Activated T-cell treated with anti-CD3 and anti-CD28 coated beads for 24 hours (primary cell): ENCODE data around the gene CCDC142.

ENCODE experiments used
- DNase-seq: peaks from one replicate; pipeline ENCODE4 v3.0.0-alpha.2; 2020; ENCODE audit warnings: low read depth

Gene CCDC142

DNA sequence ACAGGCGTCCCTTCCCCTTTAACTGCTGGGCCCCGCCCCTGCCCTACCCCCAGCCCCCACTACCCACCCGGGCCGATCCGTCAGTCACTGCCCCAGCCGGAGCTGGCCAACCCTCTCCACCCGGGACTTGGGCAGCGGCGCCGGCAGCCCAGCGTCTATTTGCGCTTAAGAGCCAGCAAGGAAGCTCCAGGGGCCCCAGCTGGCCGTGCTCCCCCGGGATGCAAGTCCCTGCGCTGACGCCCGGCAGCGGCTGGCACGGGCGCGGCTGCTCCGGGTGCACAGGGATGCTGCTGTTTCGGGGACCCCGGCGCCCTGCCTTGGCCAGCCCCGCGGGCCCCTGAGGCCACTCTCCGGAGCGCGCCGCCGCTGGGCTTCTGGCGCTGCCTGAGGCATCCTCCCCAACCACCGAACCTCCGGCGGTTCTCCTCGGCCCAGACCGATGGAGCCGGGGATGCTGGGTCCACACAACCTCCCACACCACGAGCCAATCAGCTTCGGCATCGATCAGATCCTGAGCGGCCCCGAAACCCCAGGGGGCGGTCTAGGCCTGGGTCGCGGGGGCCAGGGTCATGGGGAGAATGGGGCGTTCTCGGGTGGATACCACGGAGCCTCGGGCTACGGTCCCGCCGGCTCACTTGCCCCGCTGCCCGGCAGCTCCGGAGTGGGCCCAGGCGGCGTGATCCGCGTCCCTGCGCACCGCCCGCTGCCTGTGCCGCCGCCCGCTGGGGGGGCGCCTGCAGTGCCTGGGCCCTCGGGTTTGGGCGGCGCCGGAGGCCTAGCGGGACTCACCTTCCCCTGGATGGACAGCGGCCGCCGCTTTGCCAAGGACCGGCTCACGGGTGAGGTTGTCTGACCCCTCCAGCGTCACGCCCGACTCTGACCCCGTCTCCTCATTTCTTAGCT lies 31.8 kb upstream of the CCDC142 start, which contains the start of gene TLX2:
TLX2 (plus strand) TSS at position 83 of the 903 bp plus-strand sequence; CDS start at position 440, 357 bp downstream.
- no peak for DNase-seq

DNA sequence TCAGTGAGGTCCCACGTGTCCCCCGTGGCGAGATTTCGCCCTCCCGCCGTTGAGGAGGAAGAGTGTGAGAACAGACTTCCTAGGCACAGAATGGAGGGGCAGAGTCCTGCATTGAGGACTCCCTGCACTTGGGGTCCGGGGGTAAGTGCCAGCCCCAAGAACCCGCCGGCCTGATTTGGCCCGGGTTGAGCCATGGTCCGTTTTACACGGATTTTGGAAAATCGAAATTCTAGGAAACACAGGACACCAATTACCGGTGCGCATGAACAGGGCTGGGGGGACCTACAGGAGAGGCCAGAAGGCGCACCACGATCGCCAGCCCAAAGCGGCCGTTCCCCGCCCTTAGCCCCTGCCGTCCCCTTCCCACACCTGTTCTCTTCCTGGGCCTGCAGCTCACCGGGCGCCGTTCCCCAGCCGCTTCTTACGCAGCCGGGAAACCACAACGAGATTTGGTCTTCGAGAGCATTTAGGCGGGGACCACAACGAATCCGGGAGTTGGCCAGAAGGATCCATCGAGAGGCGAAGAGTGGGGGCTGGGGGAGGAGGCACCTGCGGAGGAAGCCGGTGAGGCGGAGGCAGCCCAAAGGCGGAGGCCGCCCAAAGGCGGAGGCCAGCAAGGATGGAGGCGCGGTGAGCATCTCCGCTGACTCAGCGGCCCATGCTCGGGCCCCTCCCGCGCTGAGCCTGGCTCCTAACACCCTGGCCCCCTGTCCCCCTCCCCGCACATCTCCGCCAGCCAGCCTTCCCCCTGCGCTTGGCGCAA lies 31.0 kb upstream of the CCDC142 start:
- no peak for DNase-seq

DNA sequence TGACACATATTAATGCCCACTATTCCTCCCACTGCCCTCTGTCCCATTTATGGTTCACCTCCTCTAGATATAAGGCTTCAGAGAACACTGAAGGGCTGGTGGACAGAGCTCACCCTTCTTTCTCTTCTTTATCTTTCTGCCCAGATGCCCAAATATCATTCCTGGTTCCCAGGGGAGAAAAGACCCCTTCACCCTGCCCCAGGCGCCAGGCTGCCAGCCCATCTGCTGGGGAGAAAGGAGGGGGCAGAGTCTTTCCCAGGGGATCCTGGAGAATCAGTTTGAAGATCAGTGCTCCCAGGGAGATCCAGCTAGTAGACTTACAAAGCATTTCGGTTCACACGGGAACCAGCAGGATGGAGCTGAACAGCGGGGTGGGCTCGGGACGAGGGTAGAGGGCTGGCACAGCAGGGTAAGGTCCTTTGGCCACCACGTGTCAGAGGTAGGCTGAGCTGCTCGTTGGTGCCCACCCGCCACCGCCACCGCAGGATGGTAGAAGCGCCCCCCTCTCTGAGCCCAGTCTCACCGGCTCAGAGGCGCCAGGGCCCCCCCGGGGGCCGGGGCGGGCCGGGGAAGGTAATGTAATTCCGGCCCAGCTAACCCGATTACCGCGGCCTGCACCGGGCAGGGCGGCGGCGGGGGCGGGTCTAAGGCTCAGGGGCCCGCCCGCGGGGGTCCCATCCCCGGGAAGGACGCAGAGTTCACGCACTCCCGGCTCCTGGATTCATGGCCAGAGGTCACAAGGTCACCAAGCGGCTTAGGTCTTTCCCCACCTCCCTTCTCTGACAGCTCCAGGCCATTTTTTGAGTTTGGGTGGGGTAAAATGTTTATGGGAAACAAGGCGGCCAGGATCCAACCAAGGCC lies 30.2 kb upstream of the CCDC142 start:
- no peak for DNase-seq

DNA sequence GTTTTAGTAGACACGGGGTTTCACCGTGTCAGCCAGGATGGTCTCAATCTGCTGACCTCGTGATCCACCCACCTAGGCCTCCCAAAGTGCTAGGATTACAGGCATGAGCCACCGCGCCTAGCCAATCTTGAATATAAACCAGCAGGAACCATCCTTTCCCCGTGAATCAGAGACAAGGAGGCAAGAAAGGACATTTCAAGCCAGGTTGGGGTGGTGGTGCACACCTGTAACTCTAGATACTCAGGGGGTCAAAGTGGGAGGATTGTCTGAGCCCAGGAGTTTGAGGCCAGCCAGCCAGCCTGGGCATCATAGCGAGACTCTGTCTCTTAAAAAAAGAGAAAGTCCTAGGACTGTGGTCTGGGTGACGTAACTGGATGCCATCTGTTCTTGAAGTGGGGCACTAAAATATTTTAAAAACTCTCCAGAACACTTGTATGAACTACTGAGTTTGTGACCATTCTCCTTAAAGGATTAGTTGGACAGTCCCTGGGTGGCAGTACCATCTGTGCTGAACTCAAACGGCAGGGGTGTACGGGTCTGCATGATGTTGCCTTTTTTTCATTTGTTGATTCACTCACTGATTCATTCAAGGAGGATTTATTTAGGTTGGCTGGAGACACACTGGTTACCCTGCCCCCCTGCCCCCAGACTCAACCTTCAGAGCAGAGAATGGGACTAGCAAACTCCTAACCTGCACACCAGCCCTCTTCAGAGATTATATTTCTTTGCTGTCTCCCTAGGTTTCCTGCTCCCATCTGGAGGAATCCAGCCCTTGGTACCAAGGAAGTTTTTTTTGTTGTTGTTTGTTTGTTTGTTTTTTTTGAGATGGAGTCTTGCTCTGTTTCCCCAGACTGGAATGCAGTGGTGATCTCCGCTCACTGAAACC lies 28.5 kb upstream of the CCDC142 start:
- DNase-seq = no peak

DNA sequence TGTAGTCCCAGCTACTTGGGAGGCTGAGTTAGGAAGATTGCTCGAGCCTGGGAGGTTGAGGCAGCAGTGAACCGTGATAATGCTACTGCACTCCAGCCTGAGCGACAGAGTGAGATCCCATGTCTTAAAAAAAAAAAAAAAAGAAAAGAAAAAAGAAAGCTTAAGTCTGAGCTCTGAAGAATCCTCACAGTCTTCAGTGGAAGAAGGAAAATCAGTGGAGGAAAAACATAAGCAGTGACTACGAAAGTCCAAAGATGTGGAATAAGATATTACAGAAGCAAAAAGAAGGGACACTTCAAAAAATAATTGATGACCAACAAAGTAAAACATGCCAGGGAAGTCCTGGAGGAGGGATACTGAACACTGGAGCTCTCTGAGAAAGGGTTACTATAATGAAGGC lies 27.5 kb upstream of the CCDC142 start:
- no peak for DNase-seq

DNA sequence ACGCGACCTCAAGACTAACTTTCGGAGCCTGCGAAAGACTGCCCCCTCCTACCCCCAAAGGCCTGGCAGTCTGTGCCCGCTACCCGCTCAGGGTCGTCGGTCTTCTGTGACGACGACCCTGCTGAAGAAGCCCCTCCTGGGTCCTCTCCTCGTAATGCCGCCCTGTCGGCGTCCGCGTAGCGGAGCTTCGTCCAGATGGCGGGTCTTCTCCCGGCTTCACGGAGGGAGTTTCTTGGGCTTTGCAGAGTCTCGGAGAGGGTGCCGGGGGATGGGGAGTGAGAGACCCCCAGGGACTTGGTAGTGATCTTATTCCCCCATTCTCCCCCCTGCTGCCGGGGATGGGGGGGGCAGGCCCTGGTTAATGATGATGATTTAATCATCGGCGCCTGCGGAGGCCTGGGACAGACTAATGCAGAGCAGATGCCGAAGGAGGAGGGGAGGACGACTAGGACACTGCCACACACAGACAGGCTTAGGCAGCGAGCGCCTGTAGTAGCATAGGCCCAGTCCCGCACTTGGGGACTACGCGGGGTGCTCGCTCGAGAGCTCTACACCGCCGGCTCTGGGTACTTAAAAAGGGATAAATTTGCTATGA lies 25.2 kb upstream of the CCDC142 start:
- DNase-seq = no peak

DNA sequence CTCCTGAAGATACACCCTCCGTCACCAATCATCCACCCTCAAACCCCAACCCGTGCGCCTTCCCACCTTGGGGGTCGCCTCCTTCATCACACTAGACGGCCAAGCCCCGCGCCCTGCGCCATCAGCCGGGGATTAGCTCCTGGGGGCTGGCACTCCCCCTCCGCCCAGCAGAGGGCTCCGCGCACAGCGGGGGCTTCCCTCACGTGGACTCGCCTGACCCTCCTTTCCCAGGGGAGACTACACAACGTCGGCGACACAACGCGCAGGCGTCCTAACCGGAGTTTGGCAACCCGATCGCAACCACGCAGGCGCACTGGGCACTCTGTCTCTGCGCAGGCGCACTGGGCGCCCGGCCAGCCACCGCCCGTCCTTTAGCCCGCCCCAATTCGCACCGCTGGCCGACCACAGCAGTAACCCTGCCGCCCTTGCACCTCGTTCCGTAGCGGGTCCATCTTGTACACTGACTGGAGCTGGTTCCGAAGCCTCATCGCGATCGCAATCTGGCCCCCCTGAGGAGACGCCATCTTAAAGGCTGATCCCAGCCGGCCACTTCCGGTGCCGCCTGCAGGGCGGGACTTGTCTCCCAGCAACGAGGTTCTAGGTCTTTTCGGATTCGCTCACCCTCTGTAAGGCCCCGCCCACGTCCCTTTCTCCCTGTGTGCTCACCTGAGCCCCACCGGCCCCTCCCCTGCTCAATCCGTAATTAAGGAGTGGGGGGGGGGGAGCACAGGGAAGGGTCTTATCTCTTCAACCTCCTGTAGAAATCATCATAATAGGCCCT lies 24.5 kb upstream of the CCDC142 start, which contains the start of gene PCGF1:
PCGF1 (minus strand) TSS at position 551 of the 781 bp plus-strand sequence; CDS start at position 524, 27 bp downstream.
- peak; percentile 99 for DNase-seq

DNA sequence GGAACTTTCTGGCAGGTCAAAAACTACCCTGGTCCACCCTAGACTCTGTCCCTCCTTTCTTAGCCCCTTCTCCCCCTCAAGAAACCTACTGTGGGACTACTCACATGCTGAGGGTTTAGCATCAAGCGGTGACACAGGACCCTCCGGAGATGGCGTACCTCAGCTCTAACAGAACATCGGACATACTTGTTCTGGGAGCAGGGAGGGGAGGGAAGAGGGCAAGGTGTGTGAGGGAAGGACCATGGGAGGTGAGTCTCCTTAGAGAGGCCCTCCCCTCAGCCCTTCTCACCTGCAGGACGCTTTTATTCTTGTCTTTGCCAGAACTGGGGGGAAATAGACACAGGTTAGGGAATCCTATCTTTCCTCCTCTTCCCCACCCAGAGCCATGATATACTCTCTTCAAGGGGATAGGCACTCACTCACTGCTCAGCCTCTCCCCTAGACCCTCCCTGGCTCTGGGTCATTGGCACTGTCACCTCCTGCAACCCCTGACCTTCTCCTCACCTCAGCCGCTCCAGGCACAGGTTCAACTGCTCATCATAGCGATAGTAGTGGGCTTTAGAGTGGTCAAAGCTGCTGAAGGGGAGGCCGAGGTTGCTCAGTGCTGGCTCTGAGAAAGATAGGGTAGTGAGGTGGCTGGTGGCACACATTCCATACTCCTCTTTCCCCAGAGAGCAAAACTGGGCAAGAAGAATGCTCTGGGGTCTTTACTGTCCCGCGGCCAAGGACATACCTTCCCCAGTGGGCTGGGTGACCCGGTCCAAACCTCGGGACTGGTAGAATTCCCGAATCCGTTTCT lies 22.8 kb upstream of the CCDC142 start:
- DNase-seq = no peak

DNA sequence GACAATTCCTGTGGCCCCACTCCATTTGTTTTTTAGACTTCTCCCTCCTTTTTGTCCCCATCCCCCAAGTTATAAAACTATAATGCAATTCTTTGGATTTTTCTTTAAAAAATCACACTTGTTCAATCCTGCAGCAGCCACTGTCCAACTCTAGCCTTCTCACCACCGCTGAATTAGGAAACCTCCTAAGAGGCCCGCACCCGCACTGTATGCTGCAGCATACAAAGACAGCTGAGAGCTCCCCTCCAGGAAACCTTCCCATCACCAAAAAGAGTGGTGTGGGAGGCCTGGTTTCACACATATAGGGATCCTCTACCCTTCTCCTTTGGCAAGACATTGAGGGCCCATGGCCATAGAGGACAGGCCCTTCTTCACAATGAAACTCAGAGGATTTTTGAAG lies 21.8 kb upstream of the CCDC142 start:
- no peak for DNase-seq

DNA sequence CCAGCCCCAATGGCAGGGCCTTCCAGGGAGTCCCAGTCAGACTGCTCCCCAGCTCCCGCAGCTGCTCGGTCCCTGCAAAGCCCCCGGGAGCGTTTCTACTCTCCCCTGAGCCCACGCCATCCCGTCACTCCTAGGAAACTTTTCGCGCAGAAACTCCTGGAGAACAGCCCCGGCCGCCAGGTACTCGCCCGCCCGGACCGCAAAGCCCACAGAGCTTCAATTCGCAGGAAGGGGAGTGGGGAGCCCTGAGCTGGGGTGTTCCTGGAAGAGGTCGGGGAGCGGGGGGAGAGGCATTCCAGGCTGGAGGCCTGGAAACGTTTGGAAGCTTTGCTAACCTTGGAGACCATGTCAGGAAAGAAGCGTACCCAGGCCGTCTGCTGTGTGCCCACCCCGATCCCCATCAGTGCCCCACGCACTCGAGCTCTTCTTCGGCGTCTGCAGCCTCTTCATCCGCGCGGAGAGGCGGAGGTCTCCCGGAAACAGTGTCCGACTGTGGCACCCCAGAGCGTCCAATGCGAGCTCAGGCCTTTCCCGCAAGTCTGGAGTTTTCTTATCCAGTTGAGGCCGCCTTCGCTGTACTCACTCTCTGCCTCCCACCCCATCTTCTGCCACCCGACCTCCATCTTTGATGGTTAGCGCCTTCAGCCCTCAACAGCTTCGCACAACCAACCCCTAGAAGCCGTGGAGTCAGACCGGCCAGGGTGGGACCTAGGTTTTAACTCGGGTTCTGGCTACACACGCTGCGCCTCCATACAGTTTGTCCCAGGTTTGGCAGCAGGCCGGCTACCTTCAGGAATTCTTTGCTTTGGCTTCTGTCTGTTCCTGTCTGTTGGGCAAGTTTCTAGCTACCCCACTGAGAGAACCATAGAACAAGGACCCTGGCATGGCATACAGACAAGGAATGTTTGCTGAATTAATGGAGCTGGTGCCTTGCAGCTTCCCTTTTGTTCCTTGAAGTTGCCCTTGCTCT lies 21.0 kb upstream of the CCDC142 start:
- no peak for DNase-seq

DNA sequence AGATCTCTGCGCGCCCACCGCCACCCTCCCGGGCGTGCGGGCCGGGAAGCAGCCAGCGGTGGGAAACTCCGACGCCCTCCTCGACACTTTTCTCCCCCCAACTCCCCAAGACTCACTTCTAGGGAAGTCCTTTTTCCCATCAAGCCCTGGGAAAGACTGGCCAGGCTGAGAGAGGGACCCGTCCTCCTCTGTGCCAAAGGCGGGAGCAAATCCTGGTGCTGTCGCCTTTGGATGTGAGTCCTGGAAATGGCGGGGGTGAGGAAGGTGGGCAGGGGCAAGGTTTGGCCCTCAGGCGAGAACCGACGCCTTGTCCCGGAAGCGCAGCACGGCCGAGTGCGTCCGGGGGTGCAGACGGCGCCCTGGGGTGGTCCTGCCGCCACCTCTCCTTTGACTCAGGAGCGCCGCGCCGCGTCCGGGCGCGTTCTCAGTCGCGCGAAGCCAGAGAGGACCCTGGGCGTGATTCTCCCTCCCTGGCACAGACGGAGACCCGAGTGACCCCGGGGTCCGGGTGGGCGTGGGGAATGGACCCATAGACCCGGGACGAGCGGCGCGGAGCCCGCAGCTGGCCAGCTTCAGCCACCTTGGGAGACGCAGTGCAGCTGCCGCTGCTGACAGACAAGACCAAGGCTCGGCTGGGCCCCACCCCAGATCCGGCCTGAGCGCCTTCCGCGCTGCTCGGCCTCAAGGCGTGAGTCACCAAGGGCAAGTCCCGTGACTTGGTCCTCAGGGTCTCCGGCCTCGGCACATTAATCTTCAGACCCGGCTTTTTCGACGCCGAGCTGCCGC lies 20.1 kb upstream of the CCDC142 start:
- DNase-seq = no peak

DNA sequence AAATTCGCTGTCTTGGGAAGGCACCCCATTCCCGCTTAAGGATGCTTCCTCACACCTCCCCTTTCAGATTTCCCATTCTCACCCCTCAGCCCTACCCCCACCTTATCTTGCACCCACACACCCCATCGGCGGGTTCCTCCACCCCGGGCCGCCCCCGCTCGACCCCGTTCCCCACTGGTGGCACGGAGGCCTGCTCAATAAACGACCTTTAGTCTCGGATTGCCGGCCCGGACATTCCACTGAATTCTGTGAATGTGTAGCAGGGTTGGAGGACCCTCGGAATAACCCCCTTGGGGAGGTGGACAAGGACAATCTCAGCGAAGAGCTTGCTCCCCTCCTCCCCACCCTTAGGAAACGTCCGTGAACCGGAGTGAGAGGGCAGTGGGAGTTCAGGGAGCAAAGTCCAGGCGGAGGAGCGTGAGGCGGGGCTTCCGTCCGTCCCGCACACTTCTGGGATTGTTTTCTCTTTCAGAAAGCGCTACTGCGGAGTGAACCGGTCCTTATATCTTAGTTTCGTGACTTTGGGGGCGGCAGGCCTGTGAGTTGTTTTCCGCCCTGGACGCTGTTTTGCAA lies 19.4 kb upstream of the CCDC142 start:
- DNase-seq = no peak

DNA sequence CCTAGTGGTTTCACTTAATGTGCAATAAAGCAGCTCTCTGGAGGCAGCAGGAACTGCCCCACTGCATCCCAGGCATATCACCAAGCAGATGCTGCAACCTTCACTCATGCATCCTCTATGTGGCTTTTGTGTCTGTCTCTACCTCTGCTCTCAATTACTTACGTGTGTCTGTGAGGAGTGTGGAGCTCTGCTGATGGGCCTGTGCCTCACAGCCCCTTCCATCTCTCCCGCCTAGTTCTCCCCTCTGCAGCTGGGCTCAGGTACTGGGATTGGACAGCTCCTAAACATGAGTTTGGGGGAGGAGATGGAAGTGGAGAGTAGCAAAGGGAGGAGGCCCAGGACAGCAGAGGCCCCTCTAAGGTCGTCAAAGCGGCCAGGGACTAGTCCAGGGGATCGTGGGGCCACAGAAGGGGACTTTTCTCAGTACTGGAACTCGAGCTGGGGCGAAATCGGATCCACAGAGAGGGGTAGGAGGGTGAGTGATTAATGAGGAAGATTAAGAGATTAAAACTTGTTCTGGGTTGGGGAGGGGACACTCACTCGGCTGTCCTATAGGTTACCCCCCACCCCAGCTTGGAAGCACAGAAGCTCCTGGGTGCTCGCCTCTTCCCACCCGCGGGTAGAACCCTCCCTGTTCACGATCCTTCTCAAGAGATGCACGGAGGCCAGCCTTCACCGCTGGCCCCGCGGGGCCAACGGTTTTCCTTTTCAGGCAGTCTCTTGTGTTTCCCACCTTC lies 18.7 kb upstream of the CCDC142 start:
- DNase-seq = no peak

DNA sequence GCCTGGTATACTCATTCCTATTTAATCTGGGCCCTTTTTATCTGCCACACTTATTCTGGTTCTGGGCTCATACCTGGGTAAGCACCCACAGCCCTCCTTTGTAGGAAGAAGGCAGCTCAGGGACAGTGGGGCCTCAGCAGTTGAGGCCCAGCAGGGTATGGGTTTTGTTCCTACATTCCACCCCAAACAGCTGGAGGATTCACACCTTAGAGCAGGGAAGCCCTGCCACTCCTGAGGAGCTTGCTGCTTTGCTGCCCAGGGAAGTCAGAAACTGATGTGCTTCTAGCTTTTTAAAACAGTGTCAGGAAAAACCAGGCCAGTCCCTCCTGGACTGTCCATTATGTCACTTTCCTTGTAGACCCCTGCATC lies 17.8 kb upstream of the CCDC142 start:
- DNase-seq = no peak

DNA sequence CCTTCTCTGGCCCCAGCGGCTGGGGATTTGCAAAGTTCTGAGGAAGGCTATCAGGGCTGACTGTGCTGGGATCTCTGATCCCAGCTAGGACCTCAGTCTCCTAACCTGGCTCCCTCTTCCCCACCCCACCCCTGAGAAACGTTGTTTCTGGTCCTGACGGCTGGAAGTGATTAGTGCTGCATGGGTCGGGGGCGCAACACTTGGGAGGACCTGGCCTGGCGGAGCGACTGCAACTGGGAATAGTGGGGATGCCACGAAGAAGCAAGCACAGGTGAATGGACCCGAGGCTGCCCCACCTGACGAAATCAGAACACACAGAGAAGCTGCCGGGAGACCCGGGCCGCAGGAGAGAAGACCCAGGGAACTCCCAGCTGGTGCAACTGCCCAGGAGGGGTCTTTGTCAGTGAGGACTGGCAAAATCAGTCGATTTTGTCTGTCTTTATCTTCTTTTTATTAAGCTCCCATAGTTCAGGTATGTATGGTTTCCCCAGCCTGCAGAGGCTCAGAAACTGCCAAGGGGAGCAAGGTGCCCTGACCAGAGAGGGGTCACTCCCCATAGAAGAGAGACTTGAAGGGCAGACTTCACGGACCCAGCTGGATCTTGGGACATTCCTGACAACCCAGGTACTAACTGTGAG lies 17.3 kb upstream of the CCDC142 start:
- DNase-seq = no peak
